Activated T-cell treated with anti-CD3 and anti-CD28 coated beads for 1 hour (primary cell): ENCODE results near the gene CCL17.

Experiments used
- DNase-seq: peaks from one replicate; pipeline ENCODE4 v3.0.0-alpha.2; 2020; ENCODE audit warnings: low read depth

Gene CCL17

GRCh38 chr16:57377080-57377841 is 27.3 kb upstream of the CCL17 start:
- DNase-seq: no peak

- DNase-seq: no peak
Observed at GRCh38 chr16:57379579-57379978, 25.0 kb upstream of the CCL17 start.

GRCh38 chr16:57380671-57381462 is 23.7 kb upstream of the CCL17 start:
- no peak for DNase-seq

- no peak for DNase-seq
Observed at GRCh38 chr16:57381791-57382534, 22.6 kb upstream of the CCL17 start.

- no peak for DNase-seq
Observed at GRCh38 chr16:57382535-57383275, 21.9 kb upstream of the CCL17 start.

- no peak for DNase-seq
Observed at GRCh38 chr16:57383276-57384247, 21.0 kb upstream of the CCL17 start.

GRCh38 chr16:57384248-57385070 is 20.1 kb upstream of the CCL17 start:
- DNase-seq: no peak

GRCh38 chr16:57385083-57385482 is 19.5 kb upstream of the CCL17 start:
- no peak for DNase-seq

GRCh38 chr16:57386381-57386951 is 18.1 kb upstream of the CCL17 start:
- no peak for DNase-seq

- no peak for DNase-seq
Observed at GRCh38 chr16:57387598-57388354, 16.8 kb upstream of the CCL17 start.

- no peak for DNase-seq
Observed at GRCh38 chr16:57388359-57389086, 16.0 kb upstream of the CCL17 start.

GRCh38 chr16:57389087-57389468 is 15.5 kb upstream of the CCL17 start:
- no peak for DNase-seq

- DNase-seq: no peak
Observed at GRCh38 chr16:57390636-57391295, 13.8 kb upstream of the CCL17 start.

GRCh38 chr16:57391300-57391699 is 13.3 kb upstream of the CCL17 start:
- no peak for DNase-seq

- DNase-seq: no peak
Observed at GRCh38 chr16:57391708-57392107, 12.9 kb upstream of the CCL17 start.

- DNase-seq: no peak
Observed at GRCh38 chr16:57392694-57393093, 11.9 kb upstream of the CCL17 start.

- DNase-seq: no peak
Observed at GRCh38 chr16:57394444-57394843, 10.1 kb upstream of the CCL17 start.

- no peak for DNase-seq
Observed at GRCh38 chr16:57395026-57395425, 9.5 kb upstream of the CCL17 start.
